ENCODE results near the gene SERPINF2.
"Not testable (repeated sequence)": the region's sequence is repeated elsewhere in the genome, so short reads cannot be mapped to it uniquely, and the experiment has no call there.

The SERPINF2 gene

DNA sequence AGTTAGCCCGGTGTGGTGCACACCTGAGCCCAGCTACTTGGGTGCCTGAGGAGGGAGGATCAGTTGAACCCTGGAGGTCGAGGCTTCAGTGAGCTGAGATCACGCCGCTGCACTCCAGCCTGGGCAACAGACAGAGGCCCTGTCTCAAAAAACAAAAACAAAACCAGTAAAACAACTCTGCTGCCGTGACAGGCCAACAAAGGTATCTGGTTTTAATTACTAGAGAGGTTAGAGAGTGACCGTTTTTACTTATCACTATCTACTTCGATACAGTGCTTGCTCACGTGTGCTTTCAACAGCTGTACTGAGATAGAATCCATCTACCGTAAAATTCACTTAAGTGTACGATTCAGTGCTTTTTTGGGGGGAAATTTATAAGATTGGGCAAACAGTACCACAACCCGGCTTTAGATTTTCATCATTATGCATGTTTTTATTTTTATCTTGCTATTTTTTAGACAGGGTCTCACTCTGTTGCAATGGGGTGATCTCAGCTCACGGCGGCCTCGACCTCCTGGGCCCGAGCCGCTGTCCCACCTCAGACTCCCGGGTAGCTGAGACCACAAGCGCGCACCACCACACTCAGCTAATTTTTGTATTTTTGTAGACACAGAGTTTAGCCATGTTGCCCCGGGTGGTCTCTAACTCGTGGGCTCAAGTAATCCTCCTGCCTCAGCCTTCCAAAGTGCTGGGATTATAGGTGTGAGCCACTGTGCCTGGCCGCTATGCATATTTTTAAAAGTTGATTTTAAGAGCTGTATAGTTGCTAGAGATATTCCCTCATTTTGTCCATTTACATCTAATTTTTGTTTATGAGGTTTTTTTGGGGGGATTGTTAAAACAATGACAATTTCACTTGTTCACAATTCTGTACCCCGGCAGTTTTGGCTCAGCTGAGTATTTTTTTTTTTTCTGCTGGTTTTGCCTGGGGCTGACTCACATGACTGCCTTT is 50.1 kb downstream of the SERPINF2 start:
- DNase-seq: no peak

DNA sequence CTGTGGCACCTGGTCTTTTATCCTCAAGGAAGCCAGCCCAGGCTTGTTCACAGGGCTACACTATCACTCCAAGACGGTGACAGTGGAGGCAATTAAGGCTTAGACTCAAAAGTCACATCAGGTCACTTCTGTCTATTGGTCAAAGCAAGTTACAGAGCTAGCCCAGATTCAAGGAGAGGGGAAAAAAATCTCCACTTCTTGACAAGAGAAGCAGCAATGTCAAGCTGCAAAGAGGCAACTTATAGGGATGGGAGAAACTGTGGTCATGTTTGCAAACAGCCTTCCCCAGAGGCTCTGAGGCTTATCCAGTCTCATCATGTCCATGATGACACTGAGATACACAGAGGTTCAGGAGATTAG is 50.8 kb downstream of the SERPINF2 start:
- DNase-seq: no peak

DNA sequence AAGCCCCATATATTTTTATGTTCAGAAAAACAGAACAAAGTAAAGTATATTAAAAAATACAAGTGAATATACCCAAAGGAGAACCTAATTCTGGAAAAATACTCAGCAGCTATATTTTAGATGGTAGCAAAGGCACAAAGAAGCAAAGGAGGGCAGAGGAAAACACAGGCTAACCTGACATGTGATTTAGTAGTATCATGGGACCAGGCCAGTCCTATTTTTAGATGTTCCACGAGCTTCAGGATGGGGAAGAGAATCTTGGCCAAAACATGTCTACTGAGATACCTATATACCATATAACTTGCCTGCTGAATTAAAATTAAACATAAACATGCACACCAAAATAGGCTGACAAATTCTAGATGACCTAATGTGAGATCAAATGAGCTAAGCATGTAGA is 54.1 kb downstream of the SERPINF2 start:
- no peak for DNase-seq

DNA sequence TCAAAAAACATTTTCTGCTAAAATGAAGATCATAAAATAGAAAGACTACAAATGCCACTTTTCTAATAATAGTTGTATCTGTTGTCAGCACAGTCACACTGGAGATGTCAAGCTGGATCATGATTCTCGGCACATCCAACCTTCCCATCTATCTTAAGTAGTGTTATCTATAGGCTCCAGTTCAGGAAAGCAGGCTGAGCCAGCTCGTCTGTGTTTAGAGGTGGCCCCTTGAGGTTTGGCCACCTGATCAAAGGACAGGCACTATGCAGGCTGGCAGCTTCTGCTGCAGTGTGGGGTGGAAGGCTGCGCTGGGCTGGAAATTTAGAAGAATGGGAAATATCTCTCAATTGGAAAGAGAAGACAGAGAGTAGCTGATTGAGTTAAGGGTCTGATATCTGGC is 54.7 kb downstream of the SERPINF2 start:
- no peak for DNase-seq

DNA sequence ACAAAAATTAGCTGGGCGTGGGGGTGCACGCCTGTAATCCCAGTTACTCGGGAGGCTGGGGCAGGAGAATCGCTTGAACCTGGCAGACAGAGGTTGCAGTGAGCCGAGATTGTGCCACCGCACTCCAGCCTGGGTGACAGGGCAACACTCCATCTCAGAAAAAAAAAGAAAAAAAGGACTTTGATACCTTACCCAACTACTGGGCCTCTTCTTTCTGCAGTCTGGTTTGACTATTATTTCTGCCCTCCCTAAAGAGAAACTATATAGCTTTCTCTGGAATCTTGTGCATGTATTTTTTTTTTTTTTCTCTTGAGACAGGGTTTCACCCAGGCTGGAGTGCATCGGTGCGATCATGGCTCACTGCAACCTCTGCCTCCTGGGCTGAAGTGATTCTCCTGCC is 55.2 kb downstream of the SERPINF2 start:
- not testable (repeated sequence) for DNase-seq

DNA sequence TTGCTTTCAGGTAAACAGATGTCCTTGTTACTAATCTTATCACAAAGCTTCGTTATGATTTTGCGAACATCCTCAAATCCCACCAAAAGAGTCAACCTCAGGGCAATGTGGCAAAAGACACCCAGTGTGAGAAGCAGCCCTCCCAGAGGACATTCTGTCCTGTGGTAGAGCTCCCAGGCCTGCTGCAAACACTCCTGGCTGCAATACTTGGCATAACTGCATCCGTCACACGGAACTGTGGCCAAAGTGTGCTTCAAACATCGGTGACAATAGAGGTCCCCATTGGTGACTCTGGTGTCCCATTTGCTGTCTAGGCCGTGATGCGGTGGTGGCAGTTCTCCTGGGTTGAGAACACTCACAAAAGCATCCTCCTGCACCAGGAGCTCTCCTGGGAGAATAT is 57.6 kb downstream of the SERPINF2 start:
- DNase-seq: no peak

DNA sequence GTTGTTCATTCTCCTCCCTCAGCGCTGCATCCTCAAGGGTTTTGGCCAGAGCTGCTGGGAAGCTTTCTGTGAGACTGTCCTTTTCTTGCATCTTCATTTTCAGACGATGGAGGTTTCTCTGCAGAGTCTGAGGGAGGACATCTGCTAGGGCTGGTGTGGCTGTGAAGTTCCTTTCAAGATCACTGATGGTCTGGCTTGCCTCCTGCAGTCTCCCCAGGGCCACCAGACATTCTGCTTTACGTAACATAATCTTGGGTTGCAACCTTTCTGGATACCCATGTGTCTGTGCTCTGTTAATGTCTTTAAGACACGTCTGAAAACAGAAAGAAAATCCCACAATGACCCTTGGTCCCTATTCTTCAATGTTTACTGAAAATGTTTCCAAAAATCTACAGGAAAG is 58.0 kb downstream of the SERPINF2 start:
- DNase-seq: no peak

DNA sequence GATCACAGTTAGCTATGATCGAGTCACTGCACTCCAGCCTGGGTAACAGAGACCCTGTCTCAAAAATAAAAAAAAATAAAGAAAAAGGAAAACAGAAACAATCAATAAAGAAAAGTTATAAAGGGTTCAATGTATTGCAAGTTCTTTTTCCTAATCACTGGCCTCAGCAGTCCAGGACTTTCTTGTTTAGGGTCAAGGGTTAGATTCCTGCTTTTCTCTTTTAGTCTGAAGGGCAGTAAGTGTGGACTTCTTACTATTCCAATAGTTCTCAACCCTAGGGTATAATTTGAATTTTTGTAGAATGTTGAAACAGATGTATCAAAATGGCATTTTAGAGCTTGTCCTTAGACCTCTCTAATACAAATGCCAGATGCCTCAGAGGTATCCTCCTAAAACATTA is 59.8 kb downstream of the SERPINF2 start:
- no peak for DNase-seq

DNA sequence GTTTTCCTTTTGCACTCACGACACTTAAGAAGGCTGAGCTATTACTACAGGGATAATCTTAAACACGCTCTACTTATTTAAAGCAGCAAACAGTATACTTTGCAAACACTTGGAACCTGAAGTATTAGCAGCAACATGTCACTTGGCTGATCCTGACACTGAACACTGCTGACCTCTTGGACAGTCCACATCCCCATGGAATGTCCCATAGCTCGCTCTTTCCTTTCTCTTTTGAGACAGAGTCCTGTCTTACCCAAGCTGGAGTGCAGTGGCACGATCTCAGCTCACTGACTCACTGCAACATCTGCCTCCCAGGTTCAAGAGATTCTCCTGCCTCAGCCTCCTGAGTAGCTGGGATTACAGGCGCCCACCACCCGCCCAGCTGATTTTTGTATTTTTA is 60.6 kb downstream of the SERPINF2 start:
- no peak for DNase-seq
